K562 (cell line): Measurements from ENCODE around the gene RAB25. TPM values are rescaled to one million over a fixed set of nuclear protein-coding genes. Genes with fewer than 3 reads are reported as not detected.
A peak's percentile ranks its signal among the peaks of the same experiment; 100 is the strongest.

Source experiments
- ARID4B ChIP-seq: sonication (generic); formaldehyde crosslinking; IDR thresholded peaks from 2 replicates; pipeline ENCODE4 v1.8.0; 2022; ENCODE audit warnings: mild to moderate bottlenecking, missing genetic modification reagents
- ATF7 ChIP-seq: fragments of 450-650 bp; IDR thresholded peaks from 2 replicates; pipeline ENCODE4 v1.7.1; 2014; ENCODE audit warnings: mild to moderate bottlenecking, moderate library complexity
- CHD7 ChIP-seq: fragments of 200-600 bp; sonication (generic); IDR thresholded peaks from one replicate; pipeline ENCODE4 v1.6.1; 2012; ENCODE audit warnings: mild to moderate bottlenecking, low read depth, low read length, inconsistent platforms
- CREM ChIP-seq: IDR thresholded peaks from 2 replicates; pipeline ENCODE4 v1.6.1; 2014; ENCODE audit warnings: antibody characterized with exemption, low read depth
- KLF6 ChIP-seq: fragments of 250-450 bp; sonication (Bioruptor Pico); IDR thresholded peaks from 2 replicates; pipeline ENCODE4 v1.4.0; 2020; ENCODE audit warnings: mild to moderate bottlenecking, moderate library complexity, borderline replicate concordance
- SIN3A ChIP-seq, 2 experiments: fragments of 150-350 bp in 1 of 2; IDR thresholded peaks; 2 replicates each; pipeline ENCODE4 v1.6.1; 2011 to 2016; ENCODE audit warnings: borderline replicate concordance in 2 of 2, low read depth in 2 of 2, low read length in 2 of 2, mild to moderate bottlenecking in 2 of 2, moderate library complexity in 2 of 2; ENCODE audit not compliant: control insufficient read depth in 1 of 2
- XRCC4 ChIP-seq: IDR thresholded peaks from one replicate; pipeline ENCODE4 v1.6.1; 2011; ENCODE audit not compliant: insufficient read depth, insufficient read length; ENCODE audit errors: extremely low read depth
- ZBTB17 ChIP-seq: fragments of 450-650 bp; formaldehyde crosslinking; IDR thresholded peaks from 2 replicates; pipeline ENCODE4 v1.4.0; 2020; ENCODE audit warnings: mild to moderate bottlenecking
- ZZZ3 ChIP-seq: fragments of 450-650 bp; IDR thresholded peaks from 2 replicates; pipeline ENCODE4 v1.6.1; 2016; ENCODE audit warnings: antibody characterized with exemption, mild to moderate bottlenecking, moderate library complexity
- polyA plus RNA-seq, 8 experiments: library from polyadenylated mRNA; depleted of rRNA in 4 of 8; stranded (reverse) in 5 of 8; unstranded in 3 of 8; fragments of >200 nt; fragmentation: Nextera tagmentation in 2 of 8; fragmentation: Illumina TruSeq in 1 of 8; extraction: Ambion mirVana in 2 of 8; extraction: Trizol in 1 of 8; gene quantifications; 2 replicates each; pipeline versions ENCODE4 v1.2.1 to v1.2.3, GENCODE V29; 2011 to 2014; ENCODE audit warnings: inconsistent platforms in 1 of 8, missing spikeins in 1 of 8
- total RNA-seq, 7 experiments: library from RNA; depleted of rRNA in 6 of 7; stranded (reverse); fragments of >200 nt in 6 of 7; fragmentation: Illumina TruSeq in 2 of 7; extraction: Trizol in 2 of 7; gene quantifications; 2 replicates each; pipeline versions ENCODE4 v1.2.1 to v1.2.3, GENCODE V29; 2011 to 2021; ENCODE audit warnings: low replicate concordance in 1 of 7

Gene RAB25
- total and polyA plus RNA-seq, 9 of the 15 experiments (the other 6 are each of a cell fraction or from before 2014, with no cell fraction given): 0.10 to 0.27 (median 0.13) TPM; not detected in 6

GRCh38 chr1:156096640-156097391, 35.9 kb downstream of the RAB25 start (continued):
- TF ChIP-seq CHD7 (no peak), ZBTB17 (peak; percentile 28; the same call in 1 of the 2 replicates), ATF7 (peak; percentile 32; the same call in 1 of the 2 replicates), KLF6 (CRISPR knock-in tag) (peak; percentile 93), ZZZ3 (no peak), ARID4B (CRISPR knock-in tag) (0 out of 2 replicates have a peak, but pooled peaks have one; percentile 15), SIN3A (IDR thresholded peaks at IDR 0.05; ENCODE audit: borderline replicate concordance in 2 of 2, control insufficient read depth in 1 of 2, low read depth in 2 of 2, low read length in 2 of 2) (no peak), CREM (0 out of 2 replicates have a peak, but pooled peaks have one; percentile 11), XRCC4 (no peak)
